Measurements from ENCODE around the gene MRTFB.

The MRTFB gene

DNA sequence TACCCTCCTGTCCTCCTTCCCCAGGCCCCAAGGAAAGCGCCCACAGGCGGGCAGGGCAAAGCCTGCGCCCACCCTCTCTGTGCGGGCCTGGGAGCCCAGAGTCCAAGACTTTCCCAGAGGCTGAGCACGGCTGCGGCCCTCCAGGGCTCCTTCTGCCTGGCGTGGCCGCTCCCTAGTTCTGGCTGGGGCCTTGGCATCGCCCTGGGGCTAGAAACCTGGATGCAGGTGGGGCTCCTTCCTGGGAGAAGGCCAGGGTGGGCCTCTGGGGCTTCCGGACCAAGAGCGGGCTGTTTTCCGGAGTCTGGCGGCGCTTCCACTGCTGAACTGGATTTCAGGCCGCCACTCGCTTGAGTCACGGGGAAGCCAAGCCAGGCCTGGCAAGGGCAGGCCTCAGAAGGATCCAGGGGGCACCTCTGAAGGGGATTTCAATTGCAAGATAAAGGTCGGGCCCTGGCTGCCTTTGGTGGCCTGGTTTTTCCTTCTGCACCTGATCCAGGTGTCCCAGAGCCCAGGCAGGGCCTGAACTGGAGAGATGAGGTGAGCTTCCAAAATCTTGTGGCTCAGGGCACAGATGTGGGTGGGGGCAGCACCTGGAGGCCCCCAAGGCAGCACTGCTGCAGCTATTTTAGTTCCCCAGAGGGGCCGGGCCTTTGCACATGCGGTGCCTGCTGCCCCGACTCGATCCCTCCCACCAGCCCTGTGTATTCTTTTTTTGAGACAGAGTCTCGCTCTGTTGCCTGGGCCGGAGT, 227.4 kb downstream of the MRTFB start:
- POLR2A ChIA-PET = no interaction called here
- CTCF ChIA-PET = interaction anchor here (1.5 to 4.4 kb wide), 3 partner anchors 12 to 379 kb away, joined by 4 to 44 read pairs (median 15); partner anchors contain the start of gene ERCC4
- no peak for DNase-seq (ENCODE audit: low read depth, low spot score)
- TF ChIP-seq, protein P1, sequence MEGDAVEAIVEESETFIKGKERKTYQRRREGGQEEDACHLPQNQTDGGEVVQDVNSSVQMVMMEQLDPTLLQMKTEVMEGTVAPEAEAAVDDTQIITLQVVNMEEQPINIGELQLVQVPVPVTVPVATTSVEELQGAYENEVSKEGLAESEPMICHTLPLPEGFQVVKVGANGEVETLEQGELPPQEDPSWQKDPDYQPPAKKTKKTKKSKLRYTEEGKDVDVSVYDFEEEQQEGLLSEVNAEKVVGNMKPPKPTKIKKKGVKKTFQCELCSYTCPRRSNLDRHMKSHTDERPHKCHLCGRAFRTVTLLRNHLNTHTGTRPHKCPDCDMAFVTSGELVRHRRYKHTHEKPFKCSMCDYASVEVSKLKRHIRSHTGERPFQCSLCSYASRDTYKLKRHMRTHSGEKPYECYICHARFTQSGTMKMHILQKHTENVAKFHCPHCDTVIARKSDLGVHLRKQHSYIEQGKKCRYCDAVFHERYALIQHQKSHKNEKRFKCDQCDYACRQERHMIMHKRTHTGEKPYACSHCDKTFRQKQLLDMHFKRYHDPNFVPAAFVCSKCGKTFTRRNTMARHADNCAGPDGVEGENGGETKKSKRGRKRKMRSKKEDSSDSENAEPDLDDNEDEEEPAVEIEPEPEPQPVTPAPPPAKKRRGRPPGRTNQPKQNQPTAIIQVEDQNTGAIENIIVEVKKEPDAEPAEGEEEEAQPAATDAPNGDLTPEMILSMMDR (IDR thresholded peaks at IDR 0.05; ENCODE audit: insufficient read depth, low read length, missing control alignments) = no peak
- H3K4me3 ChIP-seq (ENCODE audit: low read depth, low read length) = no peak overlapping the region

DNA sequence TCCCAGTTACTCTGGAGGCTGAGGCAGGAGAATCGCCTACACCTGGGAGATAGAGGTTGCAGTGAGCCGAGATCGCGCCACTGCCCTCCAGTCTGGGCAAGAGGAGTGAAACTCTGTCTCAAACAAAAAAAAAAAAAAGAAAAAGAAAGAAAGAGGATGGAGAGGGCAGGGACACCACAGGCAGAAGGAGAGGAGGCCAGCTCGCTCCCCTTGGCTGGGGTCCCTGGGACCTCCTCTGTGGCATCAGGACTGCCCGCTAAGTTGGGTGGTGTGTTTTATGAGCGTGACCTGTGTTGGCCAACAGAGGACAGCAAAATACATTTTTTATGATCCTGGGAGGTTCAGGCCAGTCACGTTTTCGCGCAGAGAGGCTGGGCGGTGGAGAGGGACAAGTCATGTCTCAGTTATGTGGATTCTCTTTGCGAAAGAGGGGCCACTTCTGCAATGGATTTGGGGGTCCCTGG, 229.6 kb downstream of the MRTFB start:
- CTCF ChIA-PET = interaction anchor here (0.8 to 4.4 kb wide), 17 partner anchors 9 to 377 kb away, joined by 3 to 44 read pairs (median 4); no protein-coding TSS in a partner anchor
- peak; percentile 45 for DNase-seq (ENCODE audit: low read depth, low spot score)
- POLR2A ChIA-PET = interaction anchor here (0.8 kb wide), 1 partner anchor 228 kb away, joined by 3 read pairs; no protein-coding TSS in a partner anchor
- peak overlapping the region; percentile 67 for H3K4me3 ChIP-seq (ENCODE audit: low read depth, low read length)
- TF ChIP-seq, protein P1 (IDR thresholded peaks at IDR 0.05; ENCODE audit: insufficient read depth, low read length, missing control alignments) = peak; percentile 65

DNA sequence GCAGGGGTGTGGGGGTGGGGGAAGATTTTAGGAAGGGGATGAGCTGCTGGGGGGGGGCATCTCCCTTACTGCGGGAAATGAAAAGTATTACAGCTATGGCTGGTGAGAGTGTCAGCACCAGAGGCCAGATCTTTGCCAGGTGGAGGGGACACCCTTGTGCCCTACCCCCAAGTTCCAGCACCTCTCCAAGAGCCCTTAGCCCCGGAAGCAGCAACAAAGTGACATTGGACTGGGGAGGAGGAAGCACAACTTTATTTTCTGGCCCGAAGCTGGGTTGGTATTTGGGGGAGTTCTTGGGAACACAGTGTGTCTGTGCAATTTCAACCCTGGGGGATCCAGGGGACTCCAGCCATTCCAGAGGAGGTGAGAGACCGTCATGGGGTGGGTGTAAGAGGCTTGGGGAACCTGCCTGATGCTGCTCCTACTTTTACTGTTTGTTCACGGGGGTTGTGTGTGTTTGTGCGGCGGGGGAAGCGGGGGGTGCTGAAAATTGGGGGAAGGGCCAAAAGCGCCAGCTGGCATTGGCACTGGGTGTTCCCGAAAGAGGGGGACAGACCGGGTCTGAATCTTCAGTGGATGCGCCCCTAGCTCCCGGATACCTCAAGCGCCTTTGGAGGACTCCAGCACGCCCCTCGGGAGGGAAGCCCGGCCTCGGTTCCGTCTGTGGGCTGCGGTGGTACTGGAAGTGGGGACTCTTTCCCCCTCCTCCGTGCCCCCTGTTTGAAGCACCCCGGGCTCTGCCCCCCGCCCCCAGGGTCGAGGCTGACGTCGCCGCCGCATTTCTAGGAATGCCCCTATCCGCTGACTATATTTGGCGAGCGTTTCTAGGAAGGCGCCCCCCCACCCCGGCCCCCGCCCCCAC, 230.3 kb downstream of the MRTFB start:
- TF ChIP-seq, protein P1 (IDR thresholded peaks at IDR 0.05; ENCODE audit: insufficient read depth, low read length, missing control alignments) = no peak
- no peak for DNase-seq (ENCODE audit: low read depth, low spot score)
- POLR2A ChIA-PET = interaction anchor here (0.7 to 0.8 kb wide), 3 partner anchors 15 to 227 kb away, joined by 3 to 5 read pairs (median 3); no protein-coding TSS in a partner anchor
- peak overlapping the region; percentile 67 for H3K4me3 ChIP-seq (ENCODE audit: low read depth, low read length)
- CTCF ChIA-PET = interaction anchor here (0.8 to 4.4 kb wide), 17 partner anchors 9 to 378 kb away, joined by 3 to 44 read pairs (median 4); no protein-coding TSS in a partner anchor

DNA sequence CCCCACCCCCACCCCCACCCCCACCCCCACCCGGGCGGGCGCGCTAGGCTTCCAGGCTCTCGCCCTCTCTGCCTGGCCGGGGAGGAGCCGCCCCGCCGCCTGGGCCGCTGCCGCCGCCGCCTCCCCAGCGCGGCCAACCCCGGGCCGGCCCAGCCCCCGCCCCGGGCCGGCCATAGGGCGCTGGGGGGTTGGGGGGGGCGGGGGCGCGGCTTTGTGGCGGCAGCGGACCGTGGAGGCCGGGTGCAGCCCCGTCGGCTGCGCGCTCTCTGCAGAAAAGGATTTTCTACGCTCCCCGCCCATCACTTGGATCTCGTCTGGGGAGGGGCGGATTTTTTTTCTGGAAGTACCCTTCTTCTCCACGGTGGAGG, 230.9 kb downstream of the MRTFB start:
- TF ChIP-seq, protein P1 (IDR thresholded peaks at IDR 0.05; ENCODE audit: insufficient read depth, low read length, missing control alignments) = no peak
- CTCF ChIA-PET = interaction anchor here (1.1 to 4.4 kb wide), 6 partner anchors 8 to 378 kb away, joined by 3 to 44 read pairs (median 6); no protein-coding TSS in a partner anchor
- DNase-seq (ENCODE audit: low read depth, low spot score) = no peak
- H3K4me3 ChIP-seq (ENCODE audit: low read depth, low read length) = peak overlapping the region; percentile 82
- POLR2A ChIA-PET = no interaction called here

DNA sequence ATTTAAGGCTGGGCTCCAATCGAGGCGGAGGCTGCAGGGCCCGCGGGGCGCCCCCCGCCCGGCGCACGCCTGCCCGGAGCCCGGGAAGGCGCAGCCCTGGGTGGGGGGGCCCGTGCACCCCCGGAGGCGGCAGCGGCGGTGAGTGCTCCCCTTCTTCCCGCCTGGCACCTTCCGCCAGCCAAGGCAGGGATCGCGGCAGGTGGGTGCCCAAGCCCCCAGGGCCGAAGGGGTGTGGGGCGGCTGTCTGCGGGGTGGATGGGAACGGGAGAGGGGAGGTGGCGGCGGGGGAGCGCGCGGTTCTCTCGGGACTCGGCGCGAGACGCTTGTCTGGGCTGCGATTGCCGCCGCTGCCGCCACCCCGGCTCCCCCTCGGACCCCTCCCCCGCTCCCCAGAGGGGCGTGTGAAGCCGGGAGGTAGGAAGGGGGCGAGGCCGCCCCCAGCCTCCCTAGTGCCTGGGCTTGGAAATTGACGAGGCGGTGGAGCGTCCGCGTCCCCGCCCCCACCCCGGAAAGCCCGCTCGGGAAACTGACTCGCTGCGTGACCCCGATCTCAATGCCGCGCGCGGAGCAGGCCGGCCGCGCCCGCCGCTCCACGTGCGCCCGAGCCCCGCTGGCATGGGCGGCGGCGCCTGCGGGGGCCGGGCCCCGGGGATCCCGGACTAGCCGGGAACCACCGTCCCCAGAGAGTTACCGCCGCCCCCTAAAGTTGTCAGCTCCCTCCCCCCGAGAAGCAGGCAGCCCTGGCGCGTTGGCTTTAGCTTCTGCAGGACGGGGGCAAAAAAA, 231.5 kb downstream of the MRTFB start:
- H3K4me3 ChIP-seq (ENCODE audit: low read depth, low read length) = peak overlapping the region; percentile 82
- ChIA-PET CTCF (interaction anchor here (0.5 to 2.0 kb wide), 5 partner anchors 53 to 380 kb away, joined by 3 to 7 read pairs (median 3); no protein-coding TSS in a partner anchor), POLR2A (interaction anchor here (1.6 kb wide), 2 partner anchors 16 to 199 kb away, joined by 4 to 6 read pairs; no protein-coding TSS in a partner anchor)
- TF ChIP-seq, protein P1 (IDR thresholded peaks at IDR 0.05; ENCODE audit: insufficient read depth, low read length, missing control alignments) = no peak
- DNase-seq (ENCODE audit: low read depth, low spot score) = no peak
